PFSK-1 (cell line): ENCODE data around the gene ST7.

ENCODE experiments used
- FOXP2 ChIP-seq: optimal IDR thresholded peaks from 2 replicates; pipeline ENCODE3; 2011; ENCODE audit warnings: borderline replicate concordance, control low read depth, inconsistent platforms; ENCODE audit not compliant: insufficient read depth; ENCODE audit errors: extremely low read length, extremely low read depth
- POLR2AphosphoS5 ChIP-seq: IDR thresholded peaks from 2 replicates; pipeline ENCODE4 v1.6.1; 2012; ENCODE audit warnings: low read depth, mild to moderate bottlenecking, control low read depth, low read length, moderate library complexity
- SIN3A ChIP-seq: IDR thresholded peaks from 2 replicates; pipeline ENCODE4 v1.6.1; 2012; ENCODE audit warnings: mild to moderate bottlenecking, low read length, moderate library complexity, borderline replicate concordance; ENCODE audit not compliant: insufficient read depth
- TAF1 ChIP-seq: IDR thresholded peaks from 2 replicates; pipeline ENCODE4 v1.6.1; 2012; ENCODE audit warnings: low read length, control low read depth, borderline replicate concordance; ENCODE audit not compliant: insufficient read depth
- TF ChIP-seq, protein P1 (sequence below), 2 experiments: IDR thresholded peaks; 2 replicates each; pipeline versions ENCODE4 v1.6.1 to v1.8.0; 2011 to 2012; ENCODE audit warnings: low read depth in 2 of 2, low read length in 2 of 2, control low read depth in 1 of 2, inconsistent platforms in 1 of 2, mild to moderate bottlenecking in 1 of 2, moderate library complexity in 1 of 2; ENCODE audit not compliant: insufficient read depth in 1 of 2

ST7 gene

DNA sequence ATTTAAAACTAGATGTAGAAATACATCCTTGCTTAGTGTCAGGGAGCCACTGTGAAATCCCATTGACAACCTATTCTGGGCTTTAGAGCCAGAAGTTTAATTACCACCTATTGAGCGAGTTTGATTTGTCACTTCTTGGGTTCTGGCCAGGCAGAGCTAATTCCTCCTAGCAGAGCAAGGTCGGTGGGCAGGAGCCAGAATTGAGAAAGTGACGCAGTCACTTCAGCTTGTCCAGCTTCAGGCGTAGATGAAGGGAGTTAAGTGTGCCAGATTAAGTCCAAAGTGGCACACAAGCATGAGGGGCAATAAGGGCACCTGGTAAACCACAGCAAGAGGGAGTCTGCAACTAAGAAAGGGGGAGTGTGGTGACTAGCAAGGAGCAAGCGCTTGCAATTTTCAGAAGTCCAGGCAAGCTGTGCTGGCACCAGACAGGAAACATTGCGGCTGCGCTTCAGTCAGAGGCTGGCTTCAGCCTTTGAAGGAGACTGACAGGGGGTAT is 119.4 kb downstream of the ST7 start:
- TF ChIP-seq POLR2AphosphoS5, result no peak
- TF ChIP-seq TAF1, result no peak
- TF ChIP-seq, protein P1, sequence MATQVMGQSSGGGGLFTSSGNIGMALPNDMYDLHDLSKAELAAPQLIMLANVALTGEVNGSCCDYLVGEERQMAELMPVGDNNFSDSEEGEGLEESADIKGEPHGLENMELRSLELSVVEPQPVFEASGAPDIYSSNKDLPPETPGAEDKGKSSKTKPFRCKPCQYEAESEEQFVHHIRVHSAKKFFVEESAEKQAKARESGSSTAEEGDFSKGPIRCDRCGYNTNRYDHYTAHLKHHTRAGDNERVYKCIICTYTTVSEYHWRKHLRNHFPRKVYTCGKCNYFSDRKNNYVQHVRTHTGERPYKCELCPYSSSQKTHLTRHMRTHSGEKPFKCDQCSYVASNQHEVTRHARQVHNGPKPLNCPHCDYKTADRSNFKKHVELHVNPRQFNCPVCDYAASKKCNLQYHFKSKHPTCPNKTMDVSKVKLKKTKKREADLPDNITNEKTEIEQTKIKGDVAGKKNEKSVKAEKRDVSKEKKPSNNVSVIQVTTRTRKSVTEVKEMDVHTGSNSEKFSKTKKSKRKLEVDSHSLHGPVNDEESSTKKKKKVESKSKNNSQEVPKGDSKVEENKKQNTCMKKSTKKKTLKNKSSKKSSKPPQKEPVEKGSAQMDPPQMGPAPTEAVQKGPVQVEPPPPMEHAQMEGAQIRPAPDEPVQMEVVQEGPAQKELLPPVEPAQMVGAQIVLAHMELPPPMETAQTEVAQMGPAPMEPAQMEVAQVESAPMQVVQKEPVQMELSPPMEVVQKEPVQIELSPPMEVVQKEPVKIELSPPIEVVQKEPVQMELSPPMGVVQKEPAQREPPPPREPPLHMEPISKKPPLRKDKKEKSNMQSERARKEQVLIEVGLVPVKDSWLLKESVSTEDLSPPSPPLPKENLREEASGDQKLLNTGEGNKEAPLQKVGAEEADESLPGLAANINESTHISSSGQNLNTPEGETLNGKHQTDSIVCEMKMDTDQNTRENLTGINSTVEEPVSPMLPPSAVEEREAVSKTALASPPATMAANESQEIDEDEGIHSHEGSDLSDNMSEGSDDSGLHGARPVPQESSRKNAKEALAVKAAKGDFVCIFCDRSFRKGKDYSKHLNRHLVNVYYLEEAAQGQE (IDR thresholded peaks at IDR 0.05; ENCODE audit: insufficient read depth in 1 of 2, low read depth in 2 of 2, low read length in 2 of 2), result no peak
- no peak for TF ChIP-seq SIN3A
- TF ChIP-seq FOXP2, result no peak

DNA sequence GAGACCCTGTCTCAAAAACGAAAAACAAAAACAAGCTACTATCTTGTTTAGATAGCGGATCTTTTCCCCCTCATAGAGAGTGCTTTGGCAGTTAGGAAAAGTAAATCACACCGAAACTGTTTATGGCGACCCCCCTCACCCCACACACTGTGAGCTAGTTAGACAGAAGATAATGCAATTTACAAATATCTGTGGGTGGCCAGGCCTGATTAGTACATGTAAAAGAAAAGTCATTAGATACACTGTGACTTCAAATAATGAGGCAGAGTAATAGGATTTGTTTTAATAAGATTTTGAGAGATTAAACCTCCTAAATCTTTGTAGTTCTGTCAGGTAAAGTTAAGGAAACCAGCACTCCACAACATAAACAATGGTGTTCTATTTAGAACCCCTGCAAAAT is 121.1 kb downstream of the ST7 start:
- TF ChIP-seq FOXP2 (no peak), SIN3A (no peak), POLR2AphosphoS5 (no peak)
- TF ChIP-seq, protein P1 (IDR thresholded peaks at IDR 0.05; ENCODE audit: insufficient read depth in 1 of 2, low read depth in 2 of 2, low read length in 2 of 2), result no peak

DNA sequence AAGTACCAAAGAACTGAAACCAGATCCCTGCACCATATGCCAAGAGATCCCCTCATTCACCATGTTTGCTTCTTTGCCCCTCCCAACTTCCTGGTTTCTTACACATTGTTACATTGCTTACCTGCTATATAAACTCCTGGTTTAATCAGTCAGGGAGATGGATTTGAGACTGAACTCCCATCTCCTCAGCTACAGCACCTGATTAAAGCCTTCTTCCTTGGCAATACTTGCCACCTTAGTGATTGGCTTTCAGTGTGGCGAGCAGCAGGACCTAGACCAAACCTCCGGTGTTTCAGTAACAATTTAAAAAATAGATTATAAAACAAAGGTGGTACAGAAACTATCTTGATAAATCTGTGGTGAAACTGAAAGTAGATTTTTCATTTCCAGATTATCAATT is 122.6 kb downstream of the ST7 start:
- TF ChIP-seq, protein P1 (IDR thresholded peaks at IDR 0.05; ENCODE audit: insufficient read depth in 1 of 2, low read depth in 2 of 2, low read length in 2 of 2), result no peak
- TF ChIP-seq TAF1 (no peak), POLR2AphosphoS5 (no peak), FOXP2 (no peak), SIN3A (no peak)

DNA sequence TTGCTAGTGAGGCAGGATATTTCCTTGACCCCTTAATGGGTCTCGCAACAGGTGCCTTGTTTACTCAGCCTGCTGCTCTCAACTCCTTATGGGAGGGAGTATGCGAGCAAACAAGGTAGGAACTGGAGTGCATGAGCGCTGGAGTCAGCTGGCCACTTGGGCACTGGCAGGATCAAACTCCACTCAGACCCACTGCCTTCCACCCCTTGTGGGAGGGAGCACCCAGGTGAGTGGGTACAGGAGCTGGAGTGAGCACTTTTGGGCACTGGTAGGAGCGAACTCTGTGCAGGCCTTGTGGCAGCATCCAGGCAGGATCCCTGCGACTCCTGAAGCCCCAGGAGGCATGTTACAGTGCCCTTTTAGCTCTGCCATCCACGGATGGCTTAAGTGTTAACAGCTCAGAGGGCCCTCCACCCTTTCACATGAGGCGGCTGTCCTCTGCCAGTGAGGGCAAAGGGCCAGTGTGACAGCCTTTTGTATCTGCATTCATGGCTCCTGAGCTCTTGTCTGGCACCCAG is 123.2 kb downstream of the ST7 start:
- TF ChIP-seq POLR2AphosphoS5, result no peak
- TF ChIP-seq SIN3A, result no peak
- no peak for TF ChIP-seq FOXP2
- TF ChIP-seq TAF1, result no peak
- TF ChIP-seq, protein P1 (IDR thresholded peaks at IDR 0.05; ENCODE audit: insufficient read depth in 1 of 2, low read depth in 2 of 2, low read length in 2 of 2), result no peak

DNA sequence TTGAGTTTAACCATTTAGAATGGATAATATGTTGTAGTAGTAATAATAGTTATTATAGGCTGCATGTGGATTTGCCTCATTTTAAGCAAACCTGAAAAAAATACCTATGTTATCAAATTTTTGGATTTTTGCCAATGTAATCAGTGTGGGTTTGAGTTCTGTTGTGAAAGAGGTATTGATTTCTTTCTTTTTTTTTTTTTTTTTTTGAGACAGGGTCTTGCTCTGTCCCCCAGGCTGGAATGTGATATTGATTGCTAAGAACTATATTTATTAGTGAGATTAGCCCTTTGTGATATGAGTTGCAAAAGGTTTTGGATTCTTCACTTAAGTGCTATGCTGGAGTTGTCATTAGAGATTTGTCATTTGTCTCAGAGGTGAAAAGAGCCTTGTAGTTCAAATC is 124.4 kb downstream of the ST7 start:
- TF ChIP-seq POLR2AphosphoS5 (no peak), SIN3A (no peak), TAF1 (no peak), FOXP2 (no peak)
- TF ChIP-seq, protein P1 (IDR thresholded peaks at IDR 0.05; ENCODE audit: insufficient read depth in 1 of 2, low read depth in 2 of 2, low read length in 2 of 2), result no peak
